B cell (primary cell): Measurements from ENCODE around the gene ROBO2.

Experiments used
- CTCF ChIP-seq: fragments of 200-600 bp; IDR thresholded peaks from one replicate; pipeline ENCODE4 v1.8.0; 2022; ENCODE audit warnings: antibody characterized with exemption, mild to moderate bottlenecking
- EZH2 ChIP-seq: IDR thresholded peaks from 2 replicates; pipeline ENCODE4 v1.6.1; 2012; ENCODE audit warnings: borderline replicate concordance, low read depth, mild to moderate bottlenecking, moderate library complexity, low read length; ENCODE audit not compliant: insufficient read depth, poor library complexity, severe bottlenecking

- TF ChIP-seq CTCF (no peak), EZH2 (no peak)
Observed at GRCh38 chr3:77171026-77171425, 131.1 kb downstream of the ROBO2 start.
